A549 (cell line): Measurements from ENCODE around the gene B3GALT6. TPM values are rescaled to one million over a fixed set of nuclear protein-coding genes. Genes with fewer than 3 reads are reported as not detected.

Source experiments
- ATAC-seq, 2 experiments: fragments of 200-7000 bp in 1 of 2; fragments of >200 bp in 1 of 2; cut with Nextera tagmentation in 1 of 2; cut with Tn5 transposase in 1 of 2; 3 replicates each; pipeline versions ENCODE4 v1.8.0 to v1.9.1; 2018 to 2020; ENCODE audit warnings: mild to moderate bottlenecking in 1 of 2, moderate library complexity in 1 of 2
- CTCF ChIA-PET: fragments of 300-600 bp; sonication (Branson Sonifier 250); formaldehyde crosslinking; extraction: SDS; loops from one replicate; lab custom pipeline; 2021; ENCODE audit warnings: antibody characterized with exemption, inconsistent platforms; lab: Yijun Ruan, JAX
- POLR2A ChIA-PET: fragments of 350-600 bp; formaldehyde crosslinking; extraction: SDS; loops from one replicate; lab custom pipeline; 2021; ENCODE audit warnings: antibody characterized with exemption, inconsistent platforms; lab: Yijun Ruan, JAX
- DNase-seq, 2 experiments: peaks; one replicate each; pipeline versions ENCODE4 v3.0.0 to v3.0.0-alpha.2; 2011 to 2016; ENCODE audit warnings: low read depth in 1 of 2, low spot score in 1 of 2
- FAIRE-seq: peaks from 2 replicates; lab custom pipeline; 2011; peaks lifted over from hg19 to GRCh38; lab: Jason Lieb, UNC
- H3K27ac ChIP-seq, 2 experiments: fragments of >200 bp; sonication (Bioruptor Twin); formaldehyde crosslinking; 3 replicates each; pipeline ENCODE4 v1.5.1; 2016 to 2017
- H3K4me1 ChIP-seq: fragments of >200 bp; sonication (Bioruptor Twin); formaldehyde crosslinking; 3 replicates; pipeline ENCODE4 v1.6.1; 2016
- H3K4me2 ChIP-seq: fragments of >200 bp; sonication (Bioruptor Twin); formaldehyde crosslinking; 3 replicates; pipeline ENCODE4 v1.6.1; 2016
- H3K4me3 ChIP-seq: fragments of >200 bp; sonication (Bioruptor Twin); formaldehyde crosslinking; 3 replicates; pipeline ENCODE4 v1.5.1; 2016
- H3K9me3 ChIP-seq: fragments of >200 bp; sonication (Bioruptor Twin); formaldehyde crosslinking; 3 replicates; pipeline ENCODE4 v1.6.1; 2016
- EHF ChIP-seq: fragments of 250-450 bp; sonication (Bioruptor Pico); IDR thresholded peaks from 2 replicates; pipeline ENCODE4 v1.5.0; 2020; ENCODE audit warnings: mild to moderate bottlenecking
- FOXS1 ChIP-seq: fragments of 250-450 bp; sonication (Bioruptor Pico); IDR thresholded peaks from 2 replicates; pipeline ENCODE4 v1.5.0; 2020; ENCODE audit warnings: mild to moderate bottlenecking, moderate library complexity
- HEYL ChIP-seq: fragments of 250-450 bp; sonication (Bioruptor Pico); IDR thresholded peaks from 2 replicates; pipeline ENCODE4 v1.8.0; 2021; ENCODE audit warnings: mild to moderate bottlenecking, moderate library complexity
- HOXA7 ChIP-seq: fragments of 250-450 bp; sonication (Bioruptor Pico); IDR thresholded peaks from 2 replicates; pipeline ENCODE4 v1.5.0; 2020; ENCODE audit warnings: mild to moderate bottlenecking, moderate library complexity
- MAFK ChIP-seq: fragments of 450-650 bp; IDR thresholded peaks from 2 replicates; pipeline ENCODE4 v1.6.1; 2014; ENCODE audit not compliant: partially characterized antibody
- PHF8 ChIP-seq: fragments of 200-600 bp; sonication (generic); IDR thresholded peaks from 2 replicates; pipeline ENCODE4 v1.6.1; 2016; ENCODE audit warnings: low read depth, mild to moderate bottlenecking, antibody characterized with exemption, moderate library complexity, borderline replicate concordance
- POLR2AphosphoS2 ChIP-seq: conservative IDR thresholded peaks from 2 replicates; pipeline ENCODE4 v1.6.1; 2012; ENCODE audit warnings: low read length, improper control_type of control experiment, inconsistent platforms
- RARB ChIP-seq: fragments of 250-450 bp; sonication (Bioruptor Pico); IDR thresholded peaks from 2 replicates; pipeline ENCODE4 v1.8.0; 2021; ENCODE audit warnings: mild to moderate bottlenecking, moderate library complexity
- RNF2 ChIP-seq: fragments of 200-600 bp; sonication (generic); IDR thresholded peaks from 2 replicates; pipeline ENCODE4 v1.6.1; 2016; ENCODE audit warnings: low read depth, mild to moderate bottlenecking, antibody characterized with exemption, moderate library complexity, borderline replicate concordance
- SREBF2 ChIP-seq: fragments of 450-650 bp; IDR thresholded peaks from 2 replicates; pipeline ENCODE4 v1.6.1; 2014; ENCODE audit warnings: mild to moderate bottlenecking, moderate library complexity
- TFCP2L1 ChIP-seq: fragments of 250-450 bp; sonication (Bioruptor Pico); IDR thresholded peaks from 2 replicates; pipeline ENCODE4 v1.5.0; 2021; ENCODE audit warnings: mild to moderate bottlenecking
- TP53 ChIP-seq: fragments of 250-450 bp; sonication (Bioruptor Pico); IDR thresholded peaks from 2 replicates; pipeline ENCODE4 v1.5.0; 2021; ENCODE audit warnings: mild to moderate bottlenecking, moderate library complexity
- ZSCAN20 ChIP-seq: fragments of 250-450 bp; sonication (Bioruptor Pico); IDR thresholded peaks from 2 replicates; pipeline ENCODE4 v1.8.0; 2022; ENCODE audit warnings: mild to moderate bottlenecking, moderate library complexity
- WGBS: methylation state at CpG from one replicate; pipeline ENCODE4 v1.1.6; 2017; ENCODE audit errors: missing lambda C conversion rate; 5-methylcytosine and 5-hydroxymethylcytosine counted together
- polyA plus RNA-seq, 4 experiments: library from polyadenylated mRNA; depleted of rRNA in 3 of 4; stranded (reverse); fragments of >200 nt; fragmentation: RNase III in 1 of 4; extraction: RNeasy Plus Mini Kit Qiagen cat#74134 plus additional on column Dnase treatment in 1 of 4; gene quantifications; 2 replicates in 3 of 4; 3 replicates in 1 of 4; pipeline ENCODE4 v1.2.3, GENCODE V29; 2011 to 2017
- TF ChIP-seq, protein P1 (sequence below): IDR thresholded peaks from 2 replicates; pipeline ENCODE4 v1.6.1; 2012
- TF ChIP-seq, protein P2 (sequence below): fragments of 250-450 bp; sonication (Bioruptor Pico); IDR thresholded peaks from 2 replicates; pipeline ENCODE4 v1.5.0; 2020; ENCODE audit warnings: low read depth, mild to moderate bottlenecking, moderate library complexity
- TF ChIP-seq, protein P3 (sequence below): fragments of >200 bp; sonication (Bioruptor Twin); formaldehyde crosslinking; IDR thresholded peaks from 2 replicates; pipeline ENCODE4 v1.6.1; 2016
- TF ChIP-seq, protein P4 (sequence below): fragments of 450-650 bp; IDR thresholded peaks from 2 replicates; pipeline ENCODE4 v1.6.1; 2014; ENCODE audit warnings: antibody characterized with exemption
- TF ChIP-seq, protein P5 (sequence below): fragments of 250-450 bp; sonication (Bioruptor Pico); IDR thresholded peaks from 2 replicates; pipeline ENCODE4 v1.5.0; 2021; ENCODE audit warnings: mild to moderate bottlenecking, moderate library complexity, borderline replicate concordance
- TF ChIP-seq, protein P6 (sequence below): fragments of 200-600 bp; sonication (generic); IDR thresholded peaks from 2 replicates; pipeline ENCODE4 v1.6.1; 2016; ENCODE audit warnings: antibody characterized with exemption, mild to moderate bottlenecking, moderate library complexity

The B3GALT6 gene
- polyA plus RNA-seq, 2 of the 4 experiments (the other 2 are of a cell fraction) = 12.5 to 12.9 TPM

DNA sequence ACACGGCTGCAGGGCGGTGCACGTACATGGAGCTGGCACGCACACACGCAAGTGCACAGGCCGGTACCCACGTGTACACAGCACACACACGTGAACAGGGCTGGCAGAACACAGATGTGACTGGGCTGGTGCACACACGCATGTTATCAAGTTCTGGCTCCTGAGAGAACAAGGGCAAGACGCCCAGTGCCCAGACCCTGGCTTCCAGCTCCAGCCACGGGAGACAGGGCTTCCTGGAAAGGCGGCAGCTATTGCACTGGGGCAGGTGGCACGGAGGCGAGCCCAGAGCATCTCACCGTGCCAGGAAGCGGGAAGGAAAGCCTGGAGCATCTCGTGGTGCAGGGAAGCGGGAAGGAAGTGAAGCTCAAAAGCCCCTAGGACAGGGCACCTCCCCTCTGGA is 6.1 kb upstream of the B3GALT6 start:
- no peak for FAIRE-seq
- POLR2A ChIA-PET = no interaction called here
- CTCF ChIA-PET = interaction anchor here (1.3 to 4.2 kb wide), 3 partner anchors 66 to 108 kb away, joined by 3 to 31 read pairs (median 3); no protein-coding TSS in a partner anchor

DNA sequence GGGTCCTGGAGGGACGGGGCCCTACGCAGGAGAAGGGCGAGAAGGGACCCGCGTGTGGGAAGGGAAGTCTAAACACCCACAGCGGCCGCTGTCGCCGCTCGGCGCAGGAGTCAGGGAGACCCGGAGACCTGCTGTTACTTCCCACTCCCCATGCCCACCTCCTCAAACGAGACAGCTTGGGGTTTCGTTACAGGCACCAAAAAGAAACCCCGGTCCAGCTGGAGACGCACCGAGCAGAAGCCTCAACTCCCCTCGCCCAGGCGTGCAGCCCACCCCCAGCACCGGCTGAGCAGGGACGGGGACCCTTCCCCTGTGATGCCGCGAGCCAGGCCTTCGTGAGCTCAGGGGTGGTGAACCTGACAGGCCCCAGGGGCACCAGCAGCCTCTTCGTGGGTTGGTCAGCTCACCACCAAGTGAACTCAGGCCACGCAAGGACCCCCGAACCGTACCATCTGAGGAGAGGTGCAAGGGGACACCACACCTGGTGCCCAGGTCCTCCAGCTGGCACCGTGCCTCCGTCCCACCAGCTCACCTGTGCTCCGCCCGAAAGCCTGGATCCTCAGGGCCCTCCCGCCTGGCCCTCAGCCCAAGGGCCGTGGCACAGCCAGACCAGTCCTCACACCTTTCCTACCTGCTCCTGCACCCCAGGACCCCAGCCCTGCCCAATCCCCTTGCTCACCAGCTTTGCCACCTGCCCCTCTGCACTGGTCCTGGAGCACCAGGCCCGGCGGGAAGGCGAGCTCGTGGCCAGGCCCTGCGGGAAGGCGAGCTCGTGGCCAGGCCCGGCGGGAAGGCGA is 5.3 kb upstream of the B3GALT6 start:
- no peak for ATAC-seq
- TF ChIP-seq TFCP2L1 (no peak), PHF8 (no peak), SREBF2 (no peak), RNF2 (no peak), TP53 (no peak), FOXS1 (no peak), MAFK (no peak), ZSCAN20 (CRISPR knock-in tag) (no peak)
- TF ChIP-seq, protein P1, sequence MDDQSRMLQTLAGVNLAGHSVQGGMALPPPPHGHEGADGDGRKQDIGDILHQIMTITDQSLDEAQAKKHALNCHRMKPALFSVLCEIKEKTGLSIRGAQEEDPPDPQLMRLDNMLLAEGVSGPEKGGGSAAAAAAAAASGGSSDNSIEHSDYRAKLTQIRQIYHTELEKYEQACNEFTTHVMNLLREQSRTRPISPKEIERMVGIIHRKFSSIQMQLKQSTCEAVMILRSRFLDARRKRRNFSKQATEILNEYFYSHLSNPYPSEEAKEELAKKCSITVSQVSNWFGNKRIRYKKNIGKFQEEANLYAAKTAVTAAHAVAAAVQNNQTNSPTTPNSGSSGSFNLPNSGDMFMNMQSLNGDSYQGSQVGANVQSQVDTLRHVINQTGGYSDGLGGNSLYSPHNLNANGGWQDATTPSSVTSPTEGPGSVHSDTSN = no peak
- TF ChIP-seq, protein P2, sequence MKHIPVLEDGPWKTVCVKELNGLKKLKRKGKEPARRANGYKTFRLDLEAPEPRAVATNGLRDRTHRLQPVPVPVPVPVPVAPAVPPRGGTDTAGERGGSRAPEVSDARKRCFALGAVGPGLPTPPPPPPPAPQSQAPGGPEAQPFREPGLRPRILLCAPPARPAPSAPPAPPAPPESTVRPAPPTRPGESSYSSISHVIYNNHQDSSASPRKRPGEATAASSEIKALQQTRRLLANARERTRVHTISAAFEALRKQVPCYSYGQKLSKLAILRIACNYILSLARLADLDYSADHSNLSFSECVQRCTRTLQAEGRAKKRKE (CRISPR knock-in tag) = no peak
- TF ChIP-seq, protein P3, sequence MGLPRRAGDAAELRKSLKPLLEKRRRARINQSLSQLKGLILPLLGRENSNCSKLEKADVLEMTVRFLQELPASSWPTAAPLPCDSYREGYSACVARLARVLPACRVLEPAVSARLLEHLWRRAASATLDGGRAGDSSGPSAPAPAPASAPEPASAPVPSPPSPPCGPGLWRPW = no peak
- TF ChIP-seq, protein P4, sequence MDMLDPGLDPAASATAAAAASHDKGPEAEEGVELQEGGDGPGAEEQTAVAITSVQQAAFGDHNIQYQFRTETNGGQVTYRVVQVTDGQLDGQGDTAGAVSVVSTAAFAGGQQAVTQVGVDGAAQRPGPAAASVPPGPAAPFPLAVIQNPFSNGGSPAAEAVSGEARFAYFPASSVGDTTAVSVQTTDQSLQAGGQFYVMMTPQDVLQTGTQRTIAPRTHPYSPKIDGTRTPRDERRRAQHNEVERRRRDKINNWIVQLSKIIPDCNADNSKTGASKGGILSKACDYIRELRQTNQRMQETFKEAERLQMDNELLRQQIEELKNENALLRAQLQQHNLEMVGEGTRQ = no peak
- Histone ChIP-seq H3K27ac (no peak overlapping the region), H3K4me2 (no peak overlapping the region), H3K4me1 (peaks cover 8% of the 10 kb centered on the region; the same call in 1 of the 3 replicates), H3K4me3 (no peak overlapping the region), H3K9me3 (no peaks in the 10 kb centered on the region)
- 95% methylated on average over 13 of the region's 44 CpGs for WGBS
- CTCF ChIA-PET = interaction anchor here (0.9 to 4.2 kb wide), 4 partner anchors 14 to 108 kb away, joined by 3 to 31 read pairs (median 4); no protein-coding TSS in a partner anchor
- DNase-seq = no peak
- POLR2A ChIA-PET = no interaction called here
- no peak for FAIRE-seq

More for the DNA sequence above, 6.1 kb upstream of the B3GALT6 start:
- H3K27ac ChIP-seq = no peak overlapping the region
- TF ChIP-seq RARB (CRISPR knock-in tag) (no peak), TFCP2L1 (no peak), RNF2 (no peak), HOXA7 (CRISPR knock-in tag) (no peak)
- DNase-seq (no peak), ATAC-seq (no peak)
- peaks cover 8% of the 10 kb centered on the region; the same call in 1 of the 3 replicates for H3K4me1 ChIP-seq
- H3K4me2 ChIP-seq = no peak overlapping the region
- no peak overlapping the region for H3K4me3 ChIP-seq
- WGBS = 95% methylated on average over 17 of the region's 18 CpGs
- H3K9me3 ChIP-seq = no peaks in the 10 kb centered on the region

DNA sequence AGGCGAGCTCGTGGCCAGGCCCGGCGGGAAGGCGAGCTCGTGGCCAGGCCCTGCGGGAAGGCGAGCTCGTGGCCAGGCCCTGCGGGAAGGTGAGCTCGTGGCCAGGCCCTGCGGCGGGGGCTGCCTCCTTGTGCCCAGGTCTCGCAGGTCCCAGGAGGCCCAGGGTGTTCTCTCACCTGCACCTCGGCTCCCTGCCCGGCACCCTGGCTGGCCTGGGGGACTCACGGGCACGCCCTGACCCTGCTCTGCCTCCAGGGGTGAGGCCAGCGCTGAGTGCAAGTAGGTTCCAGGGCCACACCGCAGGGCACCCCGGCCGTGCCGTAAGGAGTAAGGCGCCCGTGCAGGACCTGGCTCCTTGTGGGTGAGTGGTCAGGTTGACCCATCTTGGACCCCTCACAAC is 4.7 kb upstream of the B3GALT6 start:
- no peak for ATAC-seq
- no peak overlapping the region for H3K4me2 ChIP-seq
- TF ChIP-seq POLR2AphosphoS2 = no peak
- no peak for TF ChIP-seq EHF (CRISPR knock-in tag)
- TF ChIP-seq, protein P5, sequence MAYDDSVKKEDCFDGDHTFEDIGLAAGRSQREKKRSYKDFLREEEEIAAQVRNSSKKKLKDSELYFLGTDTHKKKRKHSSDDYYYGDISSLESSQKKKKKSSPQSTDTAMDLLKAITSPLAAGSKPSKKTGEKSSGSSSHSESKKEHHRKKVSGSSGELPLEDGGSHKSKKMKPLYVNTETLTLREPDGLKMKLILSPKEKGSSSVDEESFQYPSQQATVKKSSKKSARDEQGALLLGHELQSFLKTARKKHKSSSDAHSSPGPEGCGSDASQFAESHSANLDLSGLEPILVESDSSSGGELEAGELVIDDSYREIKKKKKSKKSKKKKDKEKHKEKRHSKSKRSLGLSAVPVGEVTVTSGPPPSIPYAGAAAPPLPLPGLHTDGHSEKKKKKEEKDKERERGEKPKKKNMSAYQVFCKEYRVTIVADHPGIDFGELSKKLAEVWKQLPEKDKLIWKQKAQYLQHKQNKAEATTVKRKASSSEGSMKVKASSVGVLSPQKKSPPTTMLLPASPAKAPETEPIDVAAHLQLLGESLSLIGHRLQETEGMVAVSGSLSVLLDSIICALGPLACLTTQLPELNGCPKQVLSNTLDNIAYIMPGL (CRISPR knock-in tag) = no peak
- no peak for TF ChIP-seq HEYL (CRISPR knock-in tag)
- TF ChIP-seq, protein P6, sequence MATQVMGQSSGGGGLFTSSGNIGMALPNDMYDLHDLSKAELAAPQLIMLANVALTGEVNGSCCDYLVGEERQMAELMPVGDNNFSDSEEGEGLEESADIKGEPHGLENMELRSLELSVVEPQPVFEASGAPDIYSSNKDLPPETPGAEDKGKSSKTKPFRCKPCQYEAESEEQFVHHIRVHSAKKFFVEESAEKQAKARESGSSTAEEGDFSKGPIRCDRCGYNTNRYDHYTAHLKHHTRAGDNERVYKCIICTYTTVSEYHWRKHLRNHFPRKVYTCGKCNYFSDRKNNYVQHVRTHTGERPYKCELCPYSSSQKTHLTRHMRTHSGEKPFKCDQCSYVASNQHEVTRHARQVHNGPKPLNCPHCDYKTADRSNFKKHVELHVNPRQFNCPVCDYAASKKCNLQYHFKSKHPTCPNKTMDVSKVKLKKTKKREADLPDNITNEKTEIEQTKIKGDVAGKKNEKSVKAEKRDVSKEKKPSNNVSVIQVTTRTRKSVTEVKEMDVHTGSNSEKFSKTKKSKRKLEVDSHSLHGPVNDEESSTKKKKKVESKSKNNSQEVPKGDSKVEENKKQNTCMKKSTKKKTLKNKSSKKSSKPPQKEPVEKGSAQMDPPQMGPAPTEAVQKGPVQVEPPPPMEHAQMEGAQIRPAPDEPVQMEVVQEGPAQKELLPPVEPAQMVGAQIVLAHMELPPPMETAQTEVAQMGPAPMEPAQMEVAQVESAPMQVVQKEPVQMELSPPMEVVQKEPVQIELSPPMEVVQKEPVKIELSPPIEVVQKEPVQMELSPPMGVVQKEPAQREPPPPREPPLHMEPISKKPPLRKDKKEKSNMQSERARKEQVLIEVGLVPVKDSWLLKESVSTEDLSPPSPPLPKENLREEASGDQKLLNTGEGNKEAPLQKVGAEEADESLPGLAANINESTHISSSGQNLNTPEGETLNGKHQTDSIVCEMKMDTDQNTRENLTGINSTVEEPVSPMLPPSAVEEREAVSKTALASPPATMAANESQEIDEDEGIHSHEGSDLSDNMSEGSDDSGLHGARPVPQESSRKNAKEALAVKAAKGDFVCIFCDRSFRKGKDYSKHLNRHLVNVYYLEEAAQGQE = no peak
- TF ChIP-seq, all 56 proteins: peak for 0
- no peak overlapping the region for H3K4me3 ChIP-seq
- ChIA-PET POLR2A (no interaction called here), CTCF (interaction anchor here (0.9 to 4.2 kb wide), 3 partner anchors 15 to 105 kb away, joined by 3 to 31 read pairs (median 4); no protein-coding TSS in a partner anchor)
- H3K27ac ChIP-seq = no peak overlapping the region
- no peak for DNase-seq
- no CpG with 5 or more reads among the region's 25 CpGs for WGBS
- H3K4me1 ChIP-seq = peaks cover 8% of the 10 kb centered on the region; the same call in 1 of the 3 replicates
- H3K9me3 ChIP-seq = no peaks in the 10 kb centered on the region
- FAIRE-seq = no peak
